ENCODE results near the gene ARHGAP12.

DNA sequence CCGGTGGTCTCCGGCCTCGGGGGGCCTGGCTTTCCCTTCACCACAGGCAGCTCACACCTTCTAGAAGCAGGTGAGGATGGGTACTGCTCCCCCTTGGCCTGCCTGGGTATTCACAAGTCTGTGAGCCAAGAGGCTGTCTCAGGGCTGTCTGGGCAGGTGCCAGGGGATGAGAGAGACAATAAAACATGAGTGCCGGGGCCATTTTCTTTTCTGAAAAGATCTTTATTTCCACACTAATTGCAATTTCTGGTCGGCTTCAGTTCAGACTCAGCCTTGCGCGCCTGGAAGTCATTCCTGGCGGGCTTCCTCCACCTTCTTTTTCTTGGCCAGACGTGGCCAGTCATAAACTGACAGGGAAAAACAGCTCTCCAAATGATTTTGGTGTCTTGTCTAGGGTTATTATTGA is 171.2 kb downstream of the ARHGAP12 start:
- TF ChIP-seq GATA2 (IDR thresholded peaks at IDR 0.05; ENCODE audit: low read depth, low read length) (no peak), GATA3 (IDR thresholded peaks at IDR 0.05; ENCODE audit: low read depth, low read length) (no peak)
